Measurements from ENCODE around the gene ERF.

Gene ERF

DNA sequence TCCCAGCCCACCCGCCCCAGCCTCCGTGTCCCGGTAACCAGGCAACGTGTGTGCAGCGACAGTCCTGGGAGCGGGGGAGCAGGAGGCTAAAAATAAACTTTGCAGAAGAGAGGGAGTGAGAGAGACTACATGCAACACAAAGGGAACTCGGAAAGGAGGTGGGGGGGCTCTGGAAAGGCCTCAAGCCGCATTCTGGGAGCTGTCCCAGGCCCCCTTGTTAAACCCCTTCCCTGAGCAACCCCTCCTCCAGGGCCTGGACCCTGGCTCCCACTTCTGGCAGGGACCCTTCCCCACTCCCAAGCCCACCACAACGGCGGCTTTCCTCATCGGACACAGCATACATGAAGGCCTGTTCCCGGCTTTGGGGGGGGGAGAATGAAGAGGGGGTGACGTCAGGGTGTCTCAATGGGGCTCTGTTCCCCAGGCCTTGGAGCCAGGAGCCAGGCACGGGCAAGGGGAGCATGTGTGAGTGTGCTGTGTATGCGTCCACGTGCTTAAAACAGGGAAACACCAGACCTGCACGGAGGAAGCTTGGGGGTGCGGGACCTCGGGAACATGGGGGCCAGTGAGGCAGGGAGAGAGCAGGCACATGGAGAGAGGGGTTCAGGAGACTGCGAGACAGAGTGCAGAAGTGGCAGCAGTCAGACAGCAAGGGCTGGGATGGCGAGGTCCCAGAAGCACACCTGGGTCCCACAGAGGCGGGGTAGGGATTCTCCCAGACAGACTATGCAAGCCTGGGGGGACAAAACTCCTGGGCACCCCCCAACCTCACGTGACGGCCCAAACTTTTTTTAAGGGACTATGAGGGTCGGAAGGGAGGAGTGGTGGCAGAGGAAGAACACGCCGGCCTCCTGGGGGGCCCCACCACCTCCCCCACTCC lies 2.3 kb downstream of the ERF start:
- H3K36me3 ChIP-seq, result peaks cover 22% of the 10 kb centered on the region
- no peak for TF ChIP-seq CTCF (IDR thresholded peaks at IDR 0.05)
- peak overlapping the region; percentile 74 to 92 for H3K4me3 ChIP-seq (ENCODE audit: low read depth in 1 of 2, low read length in 1 of 2)
- peaks cover 28% of the 10 kb centered on the region for H3K27me3 ChIP-seq
- no peaks in the 10 kb centered on the region for H3K9me3 ChIP-seq
- peaks cover 31 to 41% of the 10 kb centered on the region in 2 experiments for H3K4me1 ChIP-seq (ENCODE audit: control insufficient read depth in 1 of 2, insufficient read depth in 1 of 2, low read depth in 1 of 2, low read length in 1 of 2)
- H3K27ac ChIP-seq, result peak overlapping the region; percentile 95

DNA sequence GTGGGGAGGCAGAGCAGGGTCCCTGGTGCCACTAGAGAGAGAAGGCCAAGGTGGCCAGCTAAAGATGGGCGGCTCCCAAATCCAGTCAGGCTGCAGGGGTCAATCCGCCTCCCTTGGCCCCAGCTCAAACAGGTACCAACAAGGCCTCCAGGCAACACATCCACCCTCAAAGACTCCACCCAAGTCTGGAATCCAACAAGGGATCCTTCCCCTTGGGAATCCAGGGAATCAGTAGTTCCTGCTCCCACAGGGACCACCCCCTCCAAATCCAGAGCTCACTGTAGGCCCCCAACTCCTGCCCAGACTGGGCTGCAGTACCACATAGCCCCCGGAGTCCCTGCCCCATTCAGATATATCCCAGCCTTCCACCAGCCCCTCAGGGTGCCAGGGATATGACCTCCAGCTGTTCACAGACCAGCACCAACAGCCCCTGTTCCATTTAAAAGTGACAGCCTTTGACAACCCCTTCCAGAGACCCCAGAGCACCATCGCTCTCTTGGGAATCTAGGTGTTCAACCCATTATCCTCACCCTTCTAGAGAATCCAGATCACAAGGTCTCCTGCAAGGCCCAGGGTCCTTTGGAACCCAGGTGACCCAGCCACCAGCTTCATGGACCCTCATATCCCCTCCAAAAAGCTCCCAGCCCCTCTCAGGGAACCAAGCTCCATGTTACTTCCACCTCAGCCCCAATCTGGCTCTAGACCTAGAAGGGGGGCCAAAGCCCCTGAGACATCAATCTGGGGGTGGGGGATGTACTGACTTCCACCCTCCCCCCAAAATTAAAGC lies 3.2 kb downstream of the ERF start:
- TF ChIP-seq CTCF (IDR thresholded peaks at IDR 0.05), result no peak
- Histone ChIP-seq H3K4me3 (ENCODE audit: low read depth in 1 of 2, low read length in 1 of 2) (peak overlapping the region in 1 of 2 experiments; percentile 13), H3K27ac (peak overlapping the region; percentile 95), H3K27me3 (peaks cover 20% of the 10 kb centered on the region), H3K9me3 (no peaks in the 10 kb centered on the region), H3K36me3 (peaks cover 22% of the 10 kb centered on the region), H3K4me1 (ENCODE audit: control insufficient read depth in 1 of 2, insufficient read depth in 1 of 2, low read depth in 1 of 2, low read length in 1 of 2) (peaks cover 31 to 41% of the 10 kb centered on the region in 2 experiments)

DNA sequence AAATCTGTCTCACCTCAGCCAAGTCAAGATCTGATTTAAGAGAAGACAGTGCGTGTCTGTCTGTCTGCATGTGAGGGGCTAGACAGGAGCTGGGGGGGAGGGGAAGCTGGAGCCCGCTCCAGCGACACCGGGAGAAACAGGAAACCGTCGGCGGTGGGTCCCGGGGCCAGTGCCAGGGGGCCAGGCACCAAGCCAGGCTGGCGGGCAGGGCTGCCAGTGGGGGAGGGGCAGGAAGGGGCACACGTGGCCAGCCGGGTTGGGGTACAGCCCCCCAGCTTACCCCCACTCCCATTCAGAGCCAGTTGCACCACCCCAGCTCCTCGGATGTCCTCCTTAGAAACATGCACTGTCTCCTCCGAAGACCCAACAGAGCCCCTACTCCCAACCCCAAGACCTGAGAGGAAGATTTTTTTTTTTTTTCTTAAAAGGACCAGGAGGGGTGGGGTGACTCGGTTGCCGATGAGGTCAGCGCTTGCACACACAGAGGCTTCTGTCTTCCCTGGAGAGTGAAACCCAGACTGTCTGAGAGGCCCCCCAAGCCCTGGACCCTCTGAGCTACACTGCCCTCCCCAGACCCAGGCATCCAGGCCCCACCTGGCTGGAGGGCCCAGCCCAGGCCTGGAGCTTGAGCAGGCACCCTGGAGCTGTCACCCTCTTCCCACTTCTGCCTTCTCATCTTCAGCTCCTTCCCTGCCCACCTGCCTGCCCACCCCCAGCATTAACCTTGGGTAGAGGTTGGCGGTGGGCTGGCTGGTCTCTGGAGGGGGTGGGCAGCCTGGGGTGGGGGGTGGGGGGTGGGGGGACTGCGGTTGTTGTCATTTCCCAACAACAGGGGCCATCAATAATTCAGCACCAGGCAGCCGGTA lies 4.0 kb downstream of the ERF start:
- Histone ChIP-seq H3K27me3 (peaks cover 11% of the 10 kb centered on the region), H3K27ac (peak overlapping the region; percentile 29), H3K9me3 (no peaks in the 10 kb centered on the region), H3K4me1 (ENCODE audit: control insufficient read depth in 1 of 2, insufficient read depth in 1 of 2, low read depth in 1 of 2, low read length in 1 of 2) (peaks cover 31 to 40% of the 10 kb centered on the region in 2 experiments), H3K36me3 (peaks cover 22% of the 10 kb centered on the region), H3K4me3 (ENCODE audit: low read depth in 1 of 2, low read length in 1 of 2) (no peak overlapping the region)
- no peak for TF ChIP-seq CTCF (IDR thresholded peaks at IDR 0.05)

- H3K4me1 ChIP-seq (ENCODE audit: control insufficient read depth in 1 of 2, insufficient read depth in 1 of 2, low read depth in 1 of 2, low read length in 1 of 2), result peaks cover 24 to 34% of the 10 kb centered on the region in 2 experiments
- no peaks in the 10 kb centered on the region for H3K9me3 ChIP-seq
- H3K27me3 ChIP-seq, result peaks cover 4% of the 10 kb centered on the region
- peak overlapping the region; percentile 7 for H3K27ac ChIP-seq
- no peak for TF ChIP-seq CTCF (IDR thresholded peaks at IDR 0.05)
- peaks cover 22% of the 10 kb centered on the region for H3K36me3 ChIP-seq
- no peak overlapping the region for H3K4me3 ChIP-seq (ENCODE audit: low read depth in 1 of 2, low read length in 1 of 2)
Observed at GRCh38 chr19:42250183-42250665, 4.7 kb downstream of the ERF start.

GRCh38 chr19:42249769-42250168 lies 5.2 kb downstream of the ERF start:
- no peaks in the 10 kb centered on the region for H3K27me3 ChIP-seq
- no peak for TF ChIP-seq CTCF (IDR thresholded peaks at IDR 0.05)
- no peaks in the 10 kb centered on the region for H3K9me3 ChIP-seq
- H3K27ac ChIP-seq, result peak overlapping the region; percentile 7
- peaks cover 22% of the 10 kb centered on the region for H3K36me3 ChIP-seq
- no peak overlapping the region for H3K4me3 ChIP-seq (ENCODE audit: low read depth in 1 of 2, low read length in 1 of 2)
- peaks cover 28 to 36% of the 10 kb centered on the region in 2 experiments for H3K4me1 ChIP-seq (ENCODE audit: control insufficient read depth in 1 of 2, insufficient read depth in 1 of 2, low read depth in 1 of 2, low read length in 1 of 2)

All from neutrophil (primary cell).